HL-60/S4 treated with phorbol 12-myristate 13-acetate at 8.2 ng/mL for 4 days and 3 days (cell line): ENCODE data around the gene SS18L1.

Source experiments
- in situ Hi-C: fragments of 300-500 bp; cut with MboI; formaldehyde crosslinking; loops from 2 replicates; pipeline ENCODE4 v1.15.0; 2022; ENCODE audit warnings: low sequenced_read_pairs

Gene SS18L1

GRCh38 chr20:62191781-62192559 lies 48.4 kb downstream of the SS18L1 start:
- in situ Hi-C loops: no loop called here

GRCh38 chr20:62192635-62193034 lies 49.1 kb downstream of the SS18L1 start:
- in situ Hi-C loops: no loop called here

- in situ Hi-C loops: no loop called here
These were observed 49.8 kb downstream of the SS18L1 start for GRCh38 chr20:62193079-62194025.

- in situ Hi-C loops: no loop called here
These were observed 51.5 kb downstream of the SS18L1 start for GRCh38 chr20:62195075-62195405.

GRCh38 chr20:62195736-62196135 lies 52.2 kb downstream of the SS18L1 start:
- in situ Hi-C loops: no loop called here

GRCh38 chr20:62196286-62196685 lies 52.7 kb downstream of the SS18L1 start:
- in situ Hi-C loops: no loop called here

- in situ Hi-C loops: no loop called here
These were observed 53.7 kb downstream of the SS18L1 start for GRCh38 chr20:62197311-62197710.

- in situ Hi-C loops: no loop called here
These were observed 54.2 kb downstream of the SS18L1 start for GRCh38 chr20:62197801-62198200.

- in situ Hi-C loops: no loop called here
These were observed 54.9 kb downstream of the SS18L1 start for GRCh38 chr20:62198496-62198895.

- in situ Hi-C loops: no loop called here
These were observed 55.4 kb downstream of the SS18L1 start for GRCh38 chr20:62198931-62199330.

- in situ Hi-C loops: no loop called here
These were observed 57.1 kb downstream of the SS18L1 start for GRCh38 chr20:62200491-62201172.

- in situ Hi-C loops: no loop called here
These were observed 57.9 kb downstream of the SS18L1 start for GRCh38 chr20:62201173-62202082.

- in situ Hi-C loops: no loop called here
These were observed 58.5 kb downstream of the SS18L1 start for GRCh38 chr20:62202083-62202395.

- in situ Hi-C loops: no loop called here
These were observed 59.3 kb downstream of the SS18L1 start for GRCh38 chr20:62202676-62203377.

GRCh38 chr20:62203378-62204030 lies 59.9 kb downstream of the SS18L1 start:
- in situ Hi-C loops: no loop called here

GRCh38 chr20:62205618-62206387 lies 62.2 kb downstream of the SS18L1 start:
- in situ Hi-C loops: no loop called here

- in situ Hi-C loops: no loop called here
These were observed 62.8 kb downstream of the SS18L1 start for GRCh38 chr20:62206388-62206775.

GRCh38 chr20:62208061-62208794 lies 64.7 kb downstream of the SS18L1 start:
- in situ Hi-C loops: no loop called here
